Spinal cord (tissue), 10 donors: Measurements from ENCODE around the gene ZBTB14. TPM values are rescaled to one million over a fixed set of nuclear protein-coding genes. Genes with fewer than 3 reads are reported as not detected.

Source experiments
- DNase-seq, 6 donors: peaks; one replicate each; pipeline versions ENCODE4 v3.0.0 to v3.0.0-alpha.2; 2013 to 2015; ENCODE audit warnings: low spot score in 6 of 6, low read depth in 4 of 6
- H3K27ac ChIP-seq: one replicate; pipeline ENCODE4 v1.5.1; 2013; ENCODE audit warnings: low read depth, low read length, control low read depth
- H3K27me3 ChIP-seq: one replicate; pipeline ENCODE4 v1.6.1; 2013; ENCODE audit warnings: low read length; ENCODE audit not compliant: control insufficient read depth, insufficient read depth
- H3K36me3 ChIP-seq: one replicate; pipeline ENCODE4 v1.6.1; 2013; ENCODE audit warnings: low read length; ENCODE audit not compliant: control insufficient read depth, insufficient read depth
- H3K4me1 ChIP-seq: one replicate; pipeline ENCODE4 v1.6.1; 2013; ENCODE audit warnings: low read length; ENCODE audit not compliant: control insufficient read depth, insufficient read depth
- H3K4me3 ChIP-seq: one replicate; pipeline ENCODE4 v1.5.1; 2013; ENCODE audit warnings: low read depth, low read length, control low read depth
- H3K9me3 ChIP-seq: one replicate; pipeline ENCODE4 v1.6.1; 2013; ENCODE audit warnings: low read length; ENCODE audit not compliant: control insufficient read depth, insufficient read depth
- WGBS: methylation state at CpG from one replicate; pipeline ENCODE4 v1.1.5; 2013; ENCODE audit warnings: missing lambda C conversion rate; ENCODE audit not compliant: insufficient coverage; 5-methylcytosine and 5-hydroxymethylcytosine counted together
- polyA plus RNA-seq, 2 donors: library from polyadenylated mRNA; unstranded; fragments of 120-200 nt; gene quantifications; one replicate each; pipeline ENCODE4 v1.2.1, GENCODE V29; 2013; ENCODE audit not compliant: insufficient read length in 2 of 2
- total RNA-seq, 2 donors: library from RNA; depleted of rRNA in 1 of 2; stranded (reverse); fragments of 120-200 nt in 1 of 2; fragments of >200 nt in 1 of 2; gene quantifications; one replicate each; pipeline versions ENCODE4 v1.2.3 to v1.2.4, GENCODE V29; 2013 to 2014
- donor health status: healthy.

Gene ZBTB14
- total and polyA plus RNA-seq, 4 donors, result 16.6 to 24.2 (median 20.0) TPM

GRCh38 chr18:5305835-5306234 is 10.3 kb upstream of the ZBTB14 start:
- Histone ChIP-seq H3K9me3 (no peaks in the 10 kb centered on the region), H3K27me3 (peaks cover 2% of the 10 kb centered on the region), H3K36me3 (no peaks in the 10 kb centered on the region), H3K27ac (no peak overlapping the region), H3K4me3 (no peak overlapping the region), H3K4me1 (no peaks in the 10 kb centered on the region)
- WGBS, result no CpG with 5 or more reads among the region's 2 CpGs
- DNase-seq, result no peak

GRCh38 chr18:5304232-5304631 is 8.7 kb upstream of the ZBTB14 start:
- DNase-seq, result no peak
- Histone ChIP-seq H3K27ac (no peak overlapping the region), H3K27me3 (peaks cover 2% of the 10 kb centered on the region), H3K36me3 (no peaks in the 10 kb centered on the region), H3K4me1 (no peaks in the 10 kb centered on the region), H3K9me3 (no peaks in the 10 kb centered on the region), H3K4me3 (no peak overlapping the region)
- no CpG with 5 or more reads among the region's 1 CpG for WGBS

GRCh38 chr18:5303636-5304035 is 8.1 kb upstream of the ZBTB14 start:
- no CpG with 5 or more reads among the region's 1 CpG for whole genome bisulfite sequencing

GRCh38 chr18:5302606-5303005 is 7.1 kb upstream of the ZBTB14 start:
- WGBS, result 93% methylated on average over 3 of the region's 4 CpGs
- peaks cover 5% of the 10 kb centered on the region for H3K4me1 ChIP-seq

More at GRCh38 chr18:5303636-5304035, 8.1 kb upstream of the ZBTB14 start:
- Histone ChIP-seq H3K27me3 (peaks cover 2% of the 10 kb centered on the region), H3K36me3 (no peaks in the 10 kb centered on the region), H3K4me3 (no peak overlapping the region), H3K4me1 (no peaks in the 10 kb centered on the region), H3K27ac (no peak overlapping the region), H3K9me3 (no peaks in the 10 kb centered on the region)
- DNase-seq, result no peak

GRCh38 chr18:5300476-5301010 is 5.0 kb upstream of the ZBTB14 start:
- 96% methylated on average over 3 of the region's 4 CpGs for WGBS

More at GRCh38 chr18:5302606-5303005, 7.1 kb upstream of the ZBTB14 start:
- no peak for DNase-seq
- Histone ChIP-seq H3K27ac (no peak overlapping the region), H3K9me3 (no peaks in the 10 kb centered on the region), H3K4me3 (no peak overlapping the region), H3K27me3 (peaks cover 2% of the 10 kb centered on the region), H3K36me3 (no peaks in the 10 kb centered on the region)

GRCh38 chr18:5298156-5298852 is 2.8 kb upstream of the ZBTB14 start:
- Histone ChIP-seq H3K27me3 (peaks cover 2% of the 10 kb centered on the region), H3K27ac (no peak overlapping the region), H3K36me3 (no peaks in the 10 kb centered on the region), H3K9me3 (no peaks in the 10 kb centered on the region), H3K4me3 (no peak overlapping the region), H3K4me1 (peaks cover 14% of the 10 kb centered on the region)
- WGBS, result 69% methylated on average over 11 of the region's 16 CpGs
- peak in 1 of 6 donors; percentile 20 for DNase-seq

More at GRCh38 chr18:5300476-5301010, 5.0 kb upstream of the ZBTB14 start:
- Histone ChIP-seq H3K27ac (no peak overlapping the region), H3K4me3 (no peak overlapping the region), H3K27me3 (peaks cover 2% of the 10 kb centered on the region), H3K9me3 (no peaks in the 10 kb centered on the region), H3K36me3 (no peaks in the 10 kb centered on the region), H3K4me1 (peaks cover 9% of the 10 kb centered on the region)
- no peak for DNase-seq

- Histone ChIP-seq H3K4me1 (peaks cover 14% of the 10 kb centered on the region), H3K27me3 (peaks cover 2% of the 10 kb centered on the region), H3K9me3 (no peaks in the 10 kb centered on the region), H3K36me3 (no peaks in the 10 kb centered on the region), H3K4me3 (no peak overlapping the region), H3K27ac (no peak overlapping the region)
- 96% methylated on average over 7 of the region's 12 CpGs for WGBS
- DNase-seq, result peak in 1 of 6 donors; percentile 38
These were observed 2.1 kb upstream of the ZBTB14 start for GRCh38 chr18:5297597-5297996.

- under 1% methylated on average over 33 of the region's 36 CpGs for WGBS
- peak; percentile 59 to 96 (median 67) for DNase-seq
- Histone ChIP-seq H3K27me3 (peaks cover 2% of the 10 kb centered on the region), H3K9me3 (no peaks in the 10 kb centered on the region), H3K4me1 (peaks cover 14% of the 10 kb centered on the region), H3K36me3 (no peaks in the 10 kb centered on the region), H3K4me3 (peak overlapping the region; percentile 60), H3K27ac (peak overlapping the region; percentile 95)
These were observed 1.3 kb upstream of the ZBTB14 start for GRCh38 chr18:5296706-5297320.

- peak; percentile 86 to 99 (median 92) for DNase-seq
- 0% methylated on average over 94 of the region's 95 CpGs for WGBS
- no peaks in the 10 kb centered on the region for H3K27me3 ChIP-seq
- peak overlapping the region; percentile 66 for H3K4me3 ChIP-seq
- peaks cover 5% of the 10 kb centered on the region for H3K36me3 ChIP-seq
- peaks cover 14% of the 10 kb centered on the region for H3K4me1 ChIP-seq
- H3K9me3 ChIP-seq, result no peaks in the 10 kb centered on the region
- H3K27ac ChIP-seq, result peak overlapping the region; percentile 95
These were observed 617 bp upstream of the ZBTB14 start for GRCh38 chr18:5295981-5296705.
